SK-N-SH treated with all-trans-retinoic acid at 6 μM for 48 hours (cell line): ENCODE data around the gene INCENP.
"Not testable (repeated sequence)": the region's sequence is repeated elsewhere in the genome, so short reads cannot be mapped to it uniquely, and the experiment has no call there.

Experiments used
- ATAC-seq: fragments of 200-7000 bp; cut with Tn5 transposase; 3 replicates; pipeline ENCODE4 v1.9.1; 2020; ENCODE audit warnings: mild to moderate bottlenecking, moderate library complexity
- ARNTL ChIP-seq: fragments of 450-650 bp; formaldehyde crosslinking; IDR thresholded peaks from 2 replicates; pipeline ENCODE4 v1.5.0; 2020; ENCODE audit warnings: low read depth, mild to moderate bottlenecking, moderate library complexity, borderline replicate concordance
- CSDC2 ChIP-seq: fragments of 250-450 bp; sonication (Bioruptor Pico); IDR thresholded peaks from 2 replicates; pipeline ENCODE4 v1.5.0; 2020; ENCODE audit warnings: mild to moderate bottlenecking, moderate library complexity
- CSRNP3 ChIP-seq: fragments of 250-450 bp; sonication (Bioruptor Pico); IDR thresholded peaks from 2 replicates; pipeline ENCODE4 v1.5.1; 2021; ENCODE audit warnings: mild to moderate bottlenecking, moderate library complexity
- ESRRG ChIP-seq: fragments of 250-450 bp; sonication (Bioruptor Pico); IDR thresholded peaks from 2 replicates; pipeline ENCODE4 v1.6.1; 2021; ENCODE audit warnings: mild to moderate bottlenecking
- GLIS3 ChIP-seq: fragments of 250-450 bp; sonication (Bioruptor Pico); IDR thresholded peaks from 2 replicates; pipeline ENCODE4 v1.5.0; 2020; ENCODE audit warnings: mild to moderate bottlenecking, moderate library complexity
- ISL1 ChIP-seq: fragments of 250-450 bp; sonication (Bioruptor Pico); IDR thresholded peaks from 2 replicates; pipeline ENCODE4 v2.1.2; 2022; ENCODE audit warnings: mild to moderate bottlenecking, moderate library complexity
- OSR1 ChIP-seq: fragments of 250-450 bp; sonication (Bioruptor Pico); IDR thresholded peaks from 2 replicates; pipeline ENCODE4 v1.8.0; 2022; ENCODE audit warnings: moderate library complexity, mild to moderate bottlenecking, inconsistent platforms
- PATZ1 ChIP-seq: fragments of 250-450 bp; sonication (Bioruptor Pico); IDR thresholded peaks from 2 replicates; pipeline ENCODE4 v1.8.0; 2020; ENCODE audit warnings: mild to moderate bottlenecking, moderate library complexity, borderline replicate concordance
- POU6F1 ChIP-seq: fragments of 250-450 bp; sonication (Bioruptor Pico); IDR thresholded peaks from 2 replicates; pipeline ENCODE4 v1.8.0; 2021; ENCODE audit warnings: low read depth, mild to moderate bottlenecking, moderate library complexity, borderline replicate concordance
- RARB ChIP-seq: fragments of 250-450 bp; sonication (Bioruptor Pico); IDR thresholded peaks from 2 replicates; pipeline ENCODE4 v1.8.0; 2021; ENCODE audit warnings: mild to moderate bottlenecking, moderate library complexity
- SNAI2 ChIP-seq: fragments of 250-450 bp; sonication (Bioruptor Pico); IDR thresholded peaks from 2 replicates; pipeline ENCODE4 v1.5.0; 2020; ENCODE audit warnings: mild to moderate bottlenecking, moderate library complexity
- TCF4 ChIP-seq: fragments of 250-450 bp; sonication (Bioruptor Pico); IDR thresholded peaks from 2 replicates; pipeline ENCODE4 v1.8.0; 2021; ENCODE audit warnings: mild to moderate bottlenecking, moderate library complexity, borderline replicate concordance
- TOX ChIP-seq: fragments of 250-450 bp; sonication (Bioruptor Pico); IDR thresholded peaks from 2 replicates; pipeline ENCODE4 v1.8.0; 2021; ENCODE audit warnings: mild to moderate bottlenecking, moderate library complexity, borderline replicate concordance
- TSHZ2 ChIP-seq: fragments of 250-450 bp; sonication (Bioruptor Pico); IDR thresholded peaks from 2 replicates; pipeline ENCODE4 v1.5.0; 2020; ENCODE audit warnings: mild to moderate bottlenecking, moderate library complexity
- ZC3H10 ChIP-seq: fragments of 250-450 bp; sonication (Bioruptor Pico); IDR thresholded peaks from 2 replicates; pipeline ENCODE4 v1.5.1; 2021; ENCODE audit warnings: mild to moderate bottlenecking, moderate library complexity
- ZFP3 ChIP-seq: fragments of 250-450 bp; sonication (Bioruptor Pico); IDR thresholded peaks from 2 replicates; pipeline ENCODE4 v1.5.0; 2020; ENCODE audit warnings: mild to moderate bottlenecking, moderate library complexity
- ZFP30 ChIP-seq: fragments of 450-650 bp; formaldehyde crosslinking; IDR thresholded peaks from 2 replicates; pipeline ENCODE4 v1.5.0; 2022; ENCODE audit warnings: mild to moderate bottlenecking, moderate library complexity
- ZNF565 ChIP-seq: fragments of 450-650 bp; formaldehyde crosslinking; conservative IDR thresholded peaks from 2 replicates; pipeline ENCODE4 v1.5.0; 2020; ENCODE audit warnings: low read depth, mild to moderate bottlenecking, moderate library complexity
- ZNF70 ChIP-seq: fragments of 450-650 bp; formaldehyde crosslinking; IDR thresholded peaks from 2 replicates; pipeline ENCODE4 v1.5.0; 2020; ENCODE audit warnings: mild to moderate bottlenecking, moderate library complexity
- ZNF8 ChIP-seq: fragments of 450-650 bp; formaldehyde crosslinking; IDR thresholded peaks from 2 replicates; pipeline ENCODE4 v1.5.0; 2020; ENCODE audit warnings: mild to moderate bottlenecking, moderate library complexity
- TF ChIP-seq, protein P1 (sequence below): fragments of 250-450 bp; sonication (Bioruptor Pico); IDR thresholded peaks from 2 replicates; pipeline ENCODE4 v1.5.1; 2020; ENCODE audit warnings: low read depth, mild to moderate bottlenecking, moderate library complexity

Gene INCENP

GRCh38 chr11:62190011-62190410 is 66.2 kb downstream of the INCENP start, which contains the start of gene SCGB1D1 (continued):
- no peak for TF ChIP-seq TSHZ2 (CRISPR knock-in tag)

DNA sequence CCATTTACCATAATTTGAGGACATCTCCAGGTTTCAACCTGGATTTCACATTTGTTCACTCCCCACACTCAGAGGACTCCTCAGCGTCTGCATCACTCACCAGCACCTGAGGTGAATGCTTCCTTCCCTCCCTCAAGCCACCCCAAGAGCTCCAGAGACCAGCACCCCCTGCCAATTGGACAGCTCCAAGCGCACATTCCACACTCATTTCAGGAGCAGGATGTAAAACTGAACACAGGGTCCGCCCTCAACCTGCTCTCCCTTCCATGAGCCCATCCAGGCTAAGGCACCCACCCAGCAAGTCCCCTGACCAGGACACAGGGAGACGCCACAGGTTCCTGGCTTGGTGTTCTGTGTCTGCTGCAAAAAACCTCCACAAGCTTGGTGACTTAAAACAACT is 70.1 kb downstream of the INCENP start:
- TF ChIP-seq GLIS3 (CRISPR knock-in tag) (no peak), ZFP3 (CRISPR knock-in tag) (no peak), OSR1 (CRISPR knock-in tag) (no peak), SNAI2 (CRISPR knock-in tag) (no peak), ARNTL (CRISPR knock-in tag) (no peak), ISL1 (CRISPR knock-in tag) (no peak), ZC3H10 (no peak), CSDC2 (CRISPR knock-in tag) (no peak), ZNF8 (CRISPR knock-in tag) (no peak), CSRNP3 (CRISPR knock-in tag) (no peak), POU6F1 (CRISPR knock-in tag) (no peak), TCF4 (CRISPR knock-in tag) (no peak), ZFP30 (CRISPR knock-in tag) (no peak)
- TF ChIP-seq, protein P1, sequence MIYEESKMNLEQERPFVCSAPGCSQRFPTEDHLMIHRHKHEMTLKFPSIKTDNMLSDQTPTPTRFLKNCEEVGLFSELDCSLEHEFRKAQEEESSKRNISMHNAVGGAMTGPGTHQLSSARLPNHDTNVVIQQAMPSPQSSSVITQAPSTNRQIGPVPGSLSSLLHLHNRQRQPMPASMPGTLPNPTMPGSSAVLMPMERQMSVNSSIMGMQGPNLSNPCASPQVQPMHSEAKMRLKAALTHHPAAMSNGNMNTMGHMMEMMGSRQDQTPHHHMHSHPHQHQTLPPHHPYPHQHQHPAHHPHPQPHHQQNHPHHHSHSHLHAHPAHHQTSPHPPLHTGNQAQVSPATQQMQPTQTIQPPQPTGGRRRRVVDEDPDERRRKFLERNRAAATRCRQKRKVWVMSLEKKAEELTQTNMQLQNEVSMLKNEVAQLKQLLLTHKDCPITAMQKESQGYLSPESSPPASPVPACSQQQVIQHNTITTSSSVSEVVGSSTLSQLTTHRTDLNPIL (CRISPR knock-in tag), result no peak
- ATAC-seq, result peak; percentile 32; the same call in 1 of the 3 replicates

- ATAC-seq, result not testable (repeated sequence)
These were observed 71.2 kb downstream of the INCENP start for GRCh38 chr11:62195010-62195409.

- TF ChIP-seq PATZ1 (CRISPR knock-in tag) (no peak), ZNF565 (no peak), CSDC2 (CRISPR knock-in tag) (no peak), RARB (CRISPR knock-in tag) (no peak), ZFP30 (CRISPR knock-in tag) (no peak), ZNF8 (CRISPR knock-in tag) (no peak), POU6F1 (CRISPR knock-in tag) (no peak), TSHZ2 (CRISPR knock-in tag) (no peak), ZFP3 (CRISPR knock-in tag) (no peak), GLIS3 (CRISPR knock-in tag) (no peak), SNAI2 (CRISPR knock-in tag) (no peak), ZNF70 (CRISPR knock-in tag) (no peak), ISL1 (CRISPR knock-in tag) (no peak), TOX (CRISPR knock-in tag) (no peak), ESRRG (CRISPR knock-in tag) (no peak)
- TF ChIP-seq, protein P1 (CRISPR knock-in tag), result no peak
- TF ChIP-seq, all 23 proteins: peak for 0
These were observed 72.1 kb downstream of the INCENP start for GRCh38 chr11:62195945-62196344.

More at GRCh38 chr11:62195945-62196344, 72.1 kb downstream of the INCENP start:
- ATAC-seq, result no peak
